CD1c-positive myeloid dendritic cell (primary cell): ENCODE data around the gene CWF19L2.
"Not testable (repeated sequence)": the region's sequence is repeated elsewhere in the genome, so short reads cannot be mapped to it uniquely, and the experiment has no call there.

Experiments used
- DNase-seq: peaks from one replicate; pipeline ENCODE4 v3.0.0-alpha.2; 2016; ENCODE audit errors: extremely low spot score

The CWF19L2 gene

DNA sequence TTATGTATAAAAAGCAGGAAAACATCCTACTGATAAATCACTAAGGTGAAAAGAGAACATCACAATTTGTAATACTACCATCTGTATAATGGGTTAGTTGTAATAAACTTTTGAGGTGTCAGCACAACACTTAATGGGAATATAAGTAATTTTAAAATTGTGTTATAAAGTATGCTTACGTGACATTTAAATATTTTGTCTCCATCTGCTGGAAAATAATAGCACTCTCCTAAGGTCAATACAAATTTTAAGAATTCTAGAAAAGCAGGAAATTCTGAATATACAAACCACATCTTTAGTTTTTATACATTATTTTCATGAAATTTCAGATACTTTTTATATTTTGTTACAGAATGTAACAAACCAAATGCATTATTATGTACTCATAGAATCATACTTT lies 19.5 kb downstream of the CWF19L2 start:
- DNase-seq, result no peak

DNA sequence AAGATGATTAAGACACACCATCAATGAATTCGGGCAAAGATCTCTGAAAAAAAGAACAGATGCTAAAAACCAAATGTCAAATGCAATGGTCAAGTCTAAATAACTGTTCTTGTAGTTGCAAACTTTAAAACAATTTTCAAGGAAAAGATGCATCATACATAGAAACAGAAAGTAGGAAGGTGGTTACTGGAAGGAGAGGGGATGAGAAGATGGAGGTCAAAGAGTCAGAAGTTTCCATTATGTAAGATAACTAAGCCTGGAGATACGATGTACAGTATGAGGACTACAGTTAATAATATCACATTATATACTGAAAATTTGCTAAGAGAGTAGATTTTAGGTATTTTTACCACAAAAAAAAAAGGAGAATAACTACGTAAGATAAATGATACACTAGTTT lies 27.1 kb downstream of the CWF19L2 start:
- no peak for DNase-seq

DNA sequence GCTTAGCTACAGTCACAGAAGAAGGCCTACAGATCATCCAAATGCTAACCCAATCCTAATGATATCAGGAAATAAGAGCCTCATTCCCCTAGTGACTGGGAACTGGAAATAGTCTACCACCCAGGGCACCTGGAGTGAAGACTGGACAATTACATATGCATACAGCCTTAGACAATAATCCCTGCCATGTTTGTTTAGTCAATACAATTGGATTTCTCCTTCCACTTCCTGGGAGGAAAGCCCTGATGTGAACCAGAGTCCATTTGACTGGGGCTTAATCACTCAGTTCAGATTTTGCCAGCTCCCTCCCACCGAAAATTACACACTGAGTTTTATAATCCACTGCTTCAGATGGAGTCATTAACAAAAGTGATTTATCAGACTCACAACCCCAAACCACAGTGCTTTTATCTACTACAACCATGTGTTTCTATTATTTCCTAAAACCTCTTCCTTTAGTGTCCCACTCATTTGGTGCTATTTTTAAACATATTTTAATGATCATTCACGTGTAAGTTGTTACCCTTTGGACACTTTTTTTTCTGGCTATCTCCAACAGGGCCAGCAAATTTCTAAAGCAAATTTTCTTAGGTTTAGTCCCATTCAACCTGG lies 29.9 kb downstream of the CWF19L2 start:
- DNase-seq, result no peak

DNA sequence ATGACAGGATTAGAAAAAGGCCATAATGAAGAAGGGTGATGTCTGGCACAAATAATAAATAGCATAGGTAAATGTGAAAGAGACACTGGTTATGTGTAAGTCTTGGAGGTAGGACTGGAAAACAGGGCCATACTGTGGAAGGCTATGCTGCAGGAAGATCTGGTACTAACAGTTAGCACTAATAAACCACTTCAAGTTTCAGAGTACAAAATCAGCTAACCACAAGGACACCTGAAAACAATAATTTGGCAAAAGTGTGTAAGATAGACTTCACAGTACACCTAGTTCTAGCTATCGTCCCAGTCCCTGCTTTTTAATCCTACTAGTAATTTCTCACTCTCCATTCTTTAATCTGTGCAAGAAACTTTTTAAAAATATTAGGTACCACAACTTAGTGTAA lies 44.3 kb downstream of the CWF19L2 start:
- no peak for DNase-seq

DNA sequence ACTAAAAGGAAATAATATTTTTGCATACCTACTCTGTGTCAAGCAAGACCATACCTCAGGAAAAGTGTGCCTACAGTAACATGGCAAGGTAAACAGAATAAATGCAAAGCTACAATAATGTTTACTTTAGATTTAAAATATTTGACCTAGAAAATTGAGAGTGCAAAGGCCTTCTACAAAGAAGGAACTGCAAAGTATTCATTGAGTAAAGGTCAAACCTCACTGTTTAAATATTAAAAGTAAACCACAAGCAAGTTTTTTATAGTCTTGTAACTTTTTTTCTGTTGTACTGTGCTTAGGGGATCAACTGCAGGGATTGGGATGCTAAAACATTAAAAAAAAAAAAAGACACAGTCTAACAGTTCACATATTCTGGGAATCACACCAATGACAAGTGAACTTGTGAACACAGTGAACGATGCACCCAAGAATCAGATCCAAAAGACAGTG lies 48.8 kb downstream of the CWF19L2 start:
- DNase-seq, result no peak

DNA sequence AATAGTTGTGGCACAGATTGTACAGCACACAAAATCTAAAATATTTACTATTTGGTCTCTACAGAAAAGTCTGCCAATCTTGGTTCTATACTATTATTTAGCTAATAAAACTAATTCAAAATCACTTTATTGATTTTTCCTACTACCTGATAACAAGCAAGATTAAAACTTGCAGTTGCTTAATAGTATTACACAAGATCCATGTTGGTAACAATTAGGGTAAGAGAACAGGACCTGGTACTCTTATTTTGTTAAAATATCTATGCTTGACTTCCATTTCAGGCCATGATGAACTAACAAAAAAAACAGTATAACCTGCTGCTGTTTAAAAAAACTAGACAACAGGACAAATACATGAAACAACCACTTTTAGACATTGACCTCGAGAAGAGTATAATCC lies 52.4 kb downstream of the CWF19L2 start:
- no peak for DNase-seq

DNA sequence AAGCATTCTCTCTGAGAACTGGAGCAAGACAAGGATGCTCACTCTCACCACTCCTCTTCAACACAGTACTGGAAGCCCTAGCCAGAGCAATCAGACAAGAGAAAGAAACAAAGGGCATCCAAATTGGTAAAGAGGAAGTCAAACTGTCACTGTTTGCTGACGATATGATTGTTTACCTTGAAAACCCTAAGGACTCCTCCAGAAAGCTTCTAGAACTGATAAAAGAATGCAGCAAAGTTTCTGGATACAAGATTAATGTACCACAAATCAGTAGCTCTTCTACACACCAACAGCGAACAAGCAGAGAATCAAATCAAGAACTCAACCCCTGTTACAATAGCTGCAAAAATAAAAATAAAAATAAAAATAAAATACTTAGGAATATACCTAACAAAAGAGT lies 56.5 kb downstream of the CWF19L2 start:
- DNase-seq, result not testable (repeated sequence)

DNA sequence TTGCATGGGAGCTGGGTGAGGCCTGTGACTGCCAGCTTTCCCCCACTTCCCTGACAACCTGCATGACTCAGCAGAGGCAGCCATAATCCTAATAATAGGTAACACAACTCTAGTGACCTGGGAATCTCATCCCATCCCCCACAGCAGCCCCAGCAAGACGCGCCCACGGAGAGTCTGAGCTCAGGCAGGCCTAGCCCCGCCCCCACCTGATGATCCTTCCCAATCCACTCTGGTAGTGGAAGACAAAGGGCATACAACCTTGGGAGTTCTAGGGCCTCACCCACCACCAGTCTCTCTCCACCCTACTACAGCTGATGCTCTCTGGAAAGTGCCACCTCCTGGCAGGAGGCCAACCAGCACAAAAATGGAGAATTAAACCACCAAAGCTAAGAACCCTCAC lies 60.3 kb downstream of the CWF19L2 start:
- no peak for DNase-seq

DNA sequence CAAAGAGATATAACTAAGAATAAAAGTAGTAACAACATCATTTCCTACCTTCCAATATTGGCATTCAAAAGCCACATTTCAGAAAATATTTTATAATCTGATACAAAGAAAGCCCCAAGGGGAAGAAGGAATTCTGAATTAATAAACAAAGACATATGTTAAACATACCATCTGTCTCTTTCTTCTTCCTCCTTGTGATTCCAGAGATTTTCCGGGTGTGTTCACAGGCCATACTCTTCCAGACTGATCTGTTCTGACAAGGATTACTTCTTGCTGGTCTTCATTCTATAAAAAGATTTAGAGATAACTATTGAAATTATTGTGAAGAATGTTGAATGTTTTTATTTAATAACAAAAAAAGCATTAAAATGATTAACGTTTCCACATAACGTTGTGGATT lies 65.0 kb downstream of the CWF19L2 start:
- no peak for DNase-seq

DNA sequence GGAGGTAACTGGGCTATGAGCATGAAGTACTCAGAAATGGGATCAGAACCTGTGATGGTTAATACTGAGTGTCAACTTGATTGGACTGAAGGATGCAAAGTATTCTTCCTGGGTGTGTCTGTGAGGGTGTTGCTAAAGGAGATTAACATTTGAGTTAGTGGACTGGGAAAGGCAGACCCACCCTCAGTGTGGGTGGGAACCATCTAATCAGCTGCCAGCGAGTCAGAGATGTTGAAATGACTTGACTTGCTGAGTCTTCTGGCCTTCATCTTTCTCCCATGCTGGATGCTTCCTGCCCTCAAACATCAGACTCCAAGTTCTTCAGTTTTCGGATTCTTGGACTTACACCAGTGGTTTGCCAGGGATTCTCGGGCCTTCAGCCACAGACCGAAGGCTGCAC lies 66.9 kb downstream of the CWF19L2 start:
- DNase-seq, result not testable (repeated sequence)

DNA sequence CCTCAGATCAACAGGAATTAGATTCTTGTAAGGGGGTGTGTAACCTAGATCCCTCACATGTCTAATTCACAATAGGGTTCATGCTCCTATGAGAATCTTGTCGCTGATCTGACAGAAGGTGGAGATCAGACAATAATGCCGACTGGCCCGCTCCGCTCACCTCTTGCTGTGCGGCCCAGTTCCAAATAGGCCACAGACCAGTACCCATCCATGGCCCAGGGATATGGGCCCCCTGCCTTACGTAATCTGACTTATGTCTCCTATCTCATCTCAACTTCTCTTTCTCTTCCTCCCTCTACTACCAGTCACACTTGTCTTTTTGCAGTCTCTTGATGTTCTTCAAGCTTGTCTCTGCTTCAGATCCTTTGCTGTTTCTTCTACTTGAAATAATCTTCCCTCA lies 70.0 kb downstream of the CWF19L2 start:
- no peak for DNase-seq

DNA sequence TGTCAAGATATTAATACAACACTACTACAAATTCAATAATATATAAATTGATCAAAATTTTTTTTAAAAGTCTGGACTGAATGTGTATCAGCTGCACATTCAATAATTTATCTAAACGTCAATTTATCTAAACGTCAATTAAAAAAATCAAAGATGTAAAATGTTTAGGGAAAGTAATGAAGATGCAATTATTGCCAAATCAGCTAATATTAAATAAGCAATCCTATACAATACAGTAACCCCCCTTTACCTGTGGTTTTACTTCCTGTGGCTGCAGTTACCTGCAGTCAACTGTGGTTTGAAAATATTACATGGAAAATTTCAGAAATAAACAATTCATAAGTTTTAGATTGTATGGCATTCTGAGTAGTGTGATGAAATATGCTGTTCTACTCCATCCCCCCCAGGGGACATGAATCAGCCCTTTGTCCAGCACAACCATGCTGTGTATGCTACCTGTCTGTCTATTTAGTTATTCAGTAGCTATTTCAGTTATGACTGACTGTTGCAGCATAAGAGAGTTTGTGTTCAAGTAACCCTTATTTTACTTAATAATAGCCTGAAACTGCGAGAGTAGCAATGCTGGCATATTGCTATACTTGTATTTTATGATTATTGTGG lies 72.2 kb downstream of the CWF19L2 start:
- no peak for DNase-seq

DNA sequence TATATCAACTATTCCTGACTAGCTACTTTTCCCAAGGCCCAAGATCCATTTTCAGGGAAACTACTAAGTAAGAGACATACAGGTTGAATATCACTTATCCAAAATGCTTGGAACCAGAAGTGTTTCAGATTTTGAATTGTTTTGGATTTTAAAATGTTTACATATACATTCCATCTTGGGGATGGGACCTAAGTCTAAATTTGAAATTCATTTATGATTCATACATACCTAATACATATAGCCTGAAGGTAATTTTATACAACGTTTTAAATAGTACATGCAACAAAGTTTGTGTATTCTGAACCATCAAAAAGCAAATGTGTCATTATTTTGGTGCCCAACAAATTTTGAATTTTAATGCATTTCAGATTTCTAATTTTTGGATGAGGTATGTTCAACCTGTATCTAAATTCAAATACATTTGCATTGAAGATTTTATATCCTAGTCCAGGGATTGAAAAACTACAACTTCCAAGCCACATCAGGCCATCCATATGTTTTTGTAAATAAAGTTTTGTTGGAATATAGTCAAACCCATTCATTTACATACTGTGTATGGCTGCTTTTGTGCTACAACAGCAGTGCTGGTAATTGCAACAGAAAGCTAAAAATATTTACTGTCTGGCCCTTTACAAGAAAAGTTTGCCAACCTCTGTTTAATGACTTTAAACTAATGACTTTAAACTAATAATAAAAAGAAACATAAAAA lies 73.3 kb downstream of the CWF19L2 start:
- DNase-seq, result no peak

DNA sequence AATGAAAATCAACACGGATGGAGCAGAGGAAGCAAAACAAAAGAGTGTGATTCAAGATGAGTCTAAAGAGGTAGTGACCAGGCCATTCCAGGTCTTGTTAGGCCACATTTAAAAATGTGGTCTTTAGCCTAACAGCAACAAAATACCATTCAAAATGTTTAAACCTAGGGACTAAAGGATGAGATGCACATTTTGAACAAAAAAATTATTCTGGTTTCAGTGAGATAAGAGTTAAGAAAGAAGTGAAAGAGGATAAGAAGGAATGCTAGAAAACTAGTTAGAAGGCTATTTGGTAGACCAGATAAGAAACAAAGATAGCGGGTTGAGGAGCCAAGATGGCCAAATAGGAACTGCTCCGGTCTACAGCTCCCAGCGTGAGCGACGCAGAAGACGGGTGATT lies 85.2 kb downstream of the CWF19L2 start:
- no peak for DNase-seq

DNA sequence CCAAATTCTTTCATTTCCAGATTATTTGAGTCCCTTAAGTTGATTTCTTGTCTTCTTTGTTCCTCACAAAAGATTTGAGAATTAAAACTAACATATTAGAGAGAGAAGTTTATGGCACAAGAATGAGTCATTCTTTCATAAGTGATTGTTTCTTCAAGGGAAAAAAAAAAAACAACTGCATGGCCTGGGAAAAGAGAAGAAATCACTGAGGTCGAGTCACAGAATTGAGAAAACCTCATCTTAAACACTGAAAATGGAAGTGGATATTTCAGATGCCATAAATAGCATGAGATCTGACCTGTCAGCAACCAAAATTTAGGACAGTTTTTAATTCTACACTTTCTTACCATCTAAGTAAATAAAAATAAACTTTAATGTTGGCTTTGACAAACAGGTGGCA lies 87.2 kb downstream of the CWF19L2 start:
- DNase-seq, result no peak

DNA sequence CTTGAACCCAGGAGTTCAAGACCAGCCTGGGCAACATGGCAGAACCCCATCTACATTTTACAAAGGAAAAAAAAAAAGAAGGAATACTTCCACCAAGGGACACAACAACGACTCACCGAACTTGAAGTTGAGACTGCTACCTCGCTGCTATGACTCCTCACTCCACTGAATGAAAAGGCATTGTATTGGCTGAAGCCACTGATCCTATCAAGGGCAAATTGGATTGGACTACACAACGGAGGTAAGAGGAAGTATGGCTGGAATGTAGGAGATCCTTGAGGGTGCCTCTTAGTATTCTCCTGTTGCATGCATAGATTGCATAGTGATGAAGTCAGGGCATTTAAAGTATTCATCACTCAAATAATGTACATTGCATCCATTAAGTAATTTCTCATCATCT lies 97.9 kb downstream of the CWF19L2 start:
- DNase-seq, result no peak

DNA sequence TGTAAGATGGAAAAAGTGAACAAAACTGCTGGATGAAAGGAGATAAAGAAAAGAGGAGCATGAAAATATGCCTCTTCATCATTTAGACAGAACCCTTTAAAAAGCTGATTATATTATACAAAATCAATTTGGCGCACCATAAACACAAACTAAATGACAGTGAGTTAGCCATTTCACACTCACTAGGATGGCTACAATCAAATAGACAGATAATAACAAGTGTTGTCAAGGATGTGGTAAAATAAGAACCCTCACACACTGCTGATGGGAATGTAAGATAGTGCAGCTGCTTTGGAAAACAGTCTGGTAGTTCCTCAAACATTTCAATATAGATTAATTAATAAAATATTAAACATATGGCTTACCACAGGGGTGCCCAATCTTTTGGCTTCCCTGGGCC lies 99.7 kb downstream of the CWF19L2 start:
- DNase-seq, result no peak

DNA sequence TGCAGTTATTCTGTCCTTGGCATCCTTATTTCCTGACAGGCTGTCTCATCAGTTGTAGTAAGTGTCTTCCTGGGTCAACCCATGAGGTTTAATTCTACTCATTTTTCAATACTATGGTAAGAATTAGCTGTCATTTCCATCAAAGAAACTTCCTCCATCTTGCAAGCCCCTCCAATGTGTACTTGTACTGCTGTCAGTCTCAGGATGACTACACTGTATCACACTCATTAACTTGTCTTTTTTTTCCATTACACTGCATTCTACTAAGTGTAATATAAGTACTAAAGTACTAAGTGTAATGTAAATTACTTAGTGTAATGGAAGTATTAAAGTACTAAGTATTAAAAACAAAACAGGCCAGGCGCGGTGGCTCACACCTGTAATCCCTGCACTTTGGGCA lies 102.8 kb downstream of the CWF19L2 start:
- no peak for DNase-seq

DNA sequence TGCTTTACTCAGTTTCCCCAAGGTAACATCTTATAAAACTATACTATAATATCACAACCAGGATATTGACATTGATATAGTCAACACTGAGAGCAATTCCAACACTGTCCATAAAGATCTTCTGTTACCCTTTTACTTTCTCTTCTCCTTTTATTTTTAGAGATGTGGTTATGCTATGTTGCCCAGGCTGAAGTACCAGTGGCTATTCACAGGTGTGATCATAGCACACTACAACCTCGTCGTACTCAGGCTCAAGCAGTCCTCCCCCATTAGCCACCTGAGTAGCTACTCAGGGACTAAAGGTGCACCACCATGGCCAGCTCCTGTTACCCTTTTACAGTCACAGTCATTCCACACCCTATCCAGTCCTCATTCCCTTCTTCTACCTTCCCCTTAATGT lies 119.7 kb downstream of the CWF19L2 start:
- DNase-seq, result no peak

DNA sequence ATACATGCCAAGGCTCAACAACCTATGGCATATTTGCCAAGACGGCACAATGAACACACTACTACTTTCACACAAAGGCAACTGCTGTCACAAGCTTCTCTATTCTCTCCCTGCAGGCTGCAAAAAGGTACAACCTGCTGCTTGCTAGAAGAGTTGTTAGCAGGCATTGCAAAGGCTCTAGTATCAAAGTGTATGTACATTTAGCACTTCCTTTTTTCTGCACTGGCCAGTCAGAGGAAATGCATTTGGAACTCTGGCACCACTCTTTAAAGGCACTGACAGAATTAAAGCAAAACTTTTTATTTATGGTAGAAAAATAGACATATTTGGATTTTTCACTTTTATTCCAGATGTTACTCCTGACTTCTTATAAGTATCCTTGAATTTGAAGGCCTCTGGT lies 125.9 kb downstream of the CWF19L2 start:
- DNase-seq, result no peak

DNA sequence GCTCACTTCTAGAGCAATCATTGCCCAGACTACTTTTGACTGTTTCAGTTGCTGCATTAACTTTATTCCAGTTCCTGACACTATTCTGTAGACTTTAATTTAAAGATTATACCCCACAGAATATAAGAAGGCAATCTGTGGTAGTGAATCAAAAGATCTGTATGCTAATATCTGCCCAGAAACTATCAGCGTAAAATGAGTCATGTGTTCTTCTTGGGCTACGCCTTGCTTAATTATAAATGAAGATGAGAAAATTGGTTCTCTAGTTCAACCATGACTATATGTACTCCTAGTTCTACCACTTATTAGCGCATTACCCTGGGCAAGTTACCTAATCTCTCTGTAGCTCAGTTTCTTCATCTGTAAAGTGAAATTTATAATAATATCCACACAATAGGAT lies 128.5 kb downstream of the CWF19L2 start:
- no peak for DNase-seq

DNA sequence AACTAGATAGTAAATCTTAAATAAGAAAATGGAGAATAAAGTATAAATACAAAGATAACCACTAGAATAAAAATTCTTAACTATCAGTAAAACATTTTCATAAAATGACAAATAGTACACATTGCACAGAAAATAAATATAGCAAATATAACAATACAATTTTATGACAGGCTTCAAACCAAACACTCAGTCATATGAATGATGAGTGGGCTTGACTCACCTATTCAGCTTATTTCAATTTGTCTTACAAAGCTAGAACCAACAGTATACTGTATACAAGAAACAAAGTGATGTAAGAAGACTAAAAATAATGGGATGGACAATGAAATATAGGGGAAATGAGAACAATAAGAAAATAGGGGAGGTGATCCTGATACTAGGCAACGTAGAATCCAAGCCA lies 141.2 kb downstream of the CWF19L2 start:
- DNase-seq, result no peak

DNA sequence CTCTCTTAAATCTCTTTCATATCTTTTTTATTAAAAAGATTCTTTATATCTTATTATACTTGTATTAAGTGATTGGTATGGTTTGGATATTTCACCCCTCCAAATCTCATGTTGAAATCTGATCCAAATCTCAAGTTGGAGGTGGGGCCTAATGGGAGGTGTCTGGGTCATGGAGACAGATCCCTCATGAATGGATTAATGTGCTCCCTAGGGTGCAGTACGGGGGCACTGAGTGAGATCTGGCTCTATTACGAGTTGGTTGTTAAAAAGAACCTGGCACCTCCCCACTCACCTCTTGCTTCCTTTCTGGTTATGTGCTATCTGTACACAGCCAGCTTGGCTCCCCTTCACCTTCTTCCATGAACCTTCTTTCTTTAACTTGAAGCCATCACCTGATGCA lies 149.6 kb downstream of the CWF19L2 start:
- no peak for DNase-seq
